Effector memory CD4-positive, alpha-beta T cell (primary cell): ENCODE data around the gene SLC2A5.

Source experiments
- DNase-seq, 3 donors: peaks; one replicate each; pipeline ENCODE4 v3.0.0-alpha.2; 2020
- H3K27ac ChIP-seq: 2 replicates; pipeline ENCODE4 v1.7.0; 2013; ENCODE audit warnings: mild to moderate bottlenecking, low read length, moderate library complexity; ENCODE audit not compliant: insufficient read depth, poor library complexity, severe bottlenecking
- H3K27me3 ChIP-seq: replicated peaks from 2 replicates; pipeline ENCODE4 v1.7.0; 2013; ENCODE audit warnings: mild to moderate bottlenecking, low read length; ENCODE audit not compliant: insufficient read depth, control insufficient read depth, poor library complexity, severe bottlenecking
- H3K36me3 ChIP-seq: 2 replicates; pipeline ENCODE4 v1.7.0; 2013; ENCODE audit warnings: mild to moderate bottlenecking, low read length, moderate library complexity; ENCODE audit not compliant: control insufficient read depth, insufficient read depth
- H3K4me1 ChIP-seq: 2 replicates; pipeline ENCODE4 v1.7.0; 2013; ENCODE audit warnings: low read length, mild to moderate bottlenecking; ENCODE audit not compliant: control insufficient read depth, insufficient read depth, poor library complexity, severe bottlenecking
- H3K4me3 ChIP-seq: 2 replicates; pipeline ENCODE4 v1.7.0; 2013; ENCODE audit warnings: low read length, low read depth, mild to moderate bottlenecking; ENCODE audit not compliant: insufficient read depth, poor library complexity, severe bottlenecking
- H3K9me3 ChIP-seq: 2 replicates; pipeline ENCODE4 v1.7.0; 2013; ENCODE audit warnings: mild to moderate bottlenecking, low read length, moderate library complexity; ENCODE audit not compliant: control insufficient read depth

Gene SLC2A5

DNA sequence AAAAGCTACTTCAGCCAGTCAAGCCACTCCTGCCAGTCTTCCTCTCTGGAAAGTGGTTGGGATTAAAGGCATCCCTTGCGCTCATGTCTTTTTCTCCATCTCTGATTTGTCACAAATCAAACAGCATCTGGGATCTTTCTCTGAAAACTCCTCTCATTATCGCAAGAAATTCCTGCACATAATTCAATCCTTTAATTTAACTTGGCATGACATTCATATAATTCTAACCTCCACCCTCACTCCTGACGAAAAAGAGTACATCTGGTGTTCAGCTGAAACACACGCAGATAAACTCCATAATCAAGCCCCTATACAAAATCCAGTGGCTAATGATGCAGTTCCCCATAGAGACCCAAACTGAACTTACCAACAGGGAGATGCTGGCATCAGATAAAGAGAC is 19.4 kb upstream of the SLC2A5 start:
- Histone ChIP-seq H3K4me3 (no peak overlapping the region), H3K27ac (no peak overlapping the region), H3K4me1 (no peaks in the 10 kb centered on the region), H3K36me3 (no peaks in the 10 kb centered on the region), H3K27me3 (peaks cover 7% of the 10 kb centered on the region), H3K9me3 (no peaks in the 10 kb centered on the region)
- DNase-seq = no peak

DNA sequence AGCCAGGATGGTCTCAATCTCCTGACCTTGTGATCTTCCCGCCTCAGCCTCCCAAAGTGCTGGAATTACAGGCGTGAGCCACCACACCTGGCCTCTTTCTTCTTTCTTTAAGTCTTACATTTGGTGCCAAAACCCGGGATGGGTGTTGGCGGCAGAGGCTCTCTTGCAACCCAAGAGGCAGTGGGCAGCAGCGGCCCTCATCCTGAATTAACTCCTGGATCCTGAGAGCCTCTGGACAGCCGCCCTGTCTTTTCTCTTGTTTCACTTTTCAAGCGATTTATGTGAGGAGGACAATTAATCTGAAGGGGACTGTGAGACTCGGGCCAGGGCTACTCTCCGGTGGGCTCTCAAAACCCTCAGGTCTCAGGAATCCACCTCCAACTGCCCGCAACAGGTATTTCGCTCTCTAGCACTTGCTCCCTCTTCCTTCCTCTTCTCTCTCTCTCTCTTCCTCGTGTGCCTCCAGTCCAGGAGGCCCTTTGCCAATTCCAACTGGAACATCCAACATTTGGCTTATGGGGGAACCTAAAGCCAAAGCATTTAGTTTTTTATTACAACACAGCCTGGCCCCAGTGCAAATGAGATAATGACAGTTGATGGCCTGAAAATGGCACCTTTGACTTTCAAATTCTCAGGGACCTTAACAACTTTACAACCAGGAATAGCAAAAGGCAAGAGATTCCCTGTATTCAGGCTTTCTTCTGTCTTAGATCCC is 18.1 kb upstream of the SLC2A5 start:
- H3K4me3 ChIP-seq = no peak overlapping the region
- no peaks in the 10 kb centered on the region for H3K36me3 ChIP-seq
- H3K27ac ChIP-seq = no peak overlapping the region
- no peaks in the 10 kb centered on the region for H3K9me3 ChIP-seq
- H3K4me1 ChIP-seq = no peaks in the 10 kb centered on the region
- H3K27me3 ChIP-seq = peaks cover 7% of the 10 kb centered on the region
- DNase-seq = no peak

DNA sequence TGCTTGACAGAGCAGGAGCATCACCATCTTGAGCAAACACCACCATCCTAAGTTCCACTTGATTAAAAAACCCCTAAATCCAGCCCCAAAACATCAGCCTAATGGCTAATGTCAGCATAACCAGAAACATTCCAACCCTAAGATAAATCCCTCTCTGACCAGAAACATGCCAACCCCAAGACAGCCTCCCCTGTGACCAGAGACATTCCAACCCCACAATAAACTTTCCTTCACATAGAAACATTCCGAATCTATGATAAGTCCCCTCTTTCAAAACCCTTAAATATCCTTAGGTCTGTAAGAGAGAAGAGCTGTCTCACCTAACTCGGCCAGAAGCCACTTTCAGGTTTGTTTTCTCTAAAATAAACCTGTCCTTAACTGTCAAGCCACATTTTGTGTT is 17.4 kb upstream of the SLC2A5 start:
- no peak overlapping the region for H3K27ac ChIP-seq
- H3K9me3 ChIP-seq = no peaks in the 10 kb centered on the region
- no peak overlapping the region for H3K4me3 ChIP-seq
- H3K4me1 ChIP-seq = no peaks in the 10 kb centered on the region
- no peak for DNase-seq
- peaks cover 7% of the 10 kb centered on the region for H3K27me3 ChIP-seq
- no peaks in the 10 kb centered on the region for H3K36me3 ChIP-seq

DNA sequence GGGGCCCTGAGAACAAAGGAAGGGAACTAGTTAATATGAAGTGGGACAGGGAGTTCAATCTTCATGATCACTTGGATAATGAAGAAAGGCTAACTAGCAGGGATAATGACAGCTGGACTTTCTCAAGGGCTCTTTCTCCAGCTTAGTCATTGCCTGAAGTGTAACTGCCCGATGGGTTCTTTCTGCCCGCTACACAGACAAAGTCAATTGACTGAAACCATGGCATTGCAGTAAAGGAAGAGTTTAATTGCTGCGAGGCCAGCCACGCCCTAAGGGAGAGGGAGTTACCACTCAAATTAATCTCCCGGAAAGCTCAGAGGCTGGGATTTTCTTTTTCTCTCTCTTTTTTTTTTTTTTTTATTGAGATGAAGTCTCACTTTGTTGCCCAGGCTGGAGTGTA is 16.6 kb upstream of the SLC2A5 start:
- DNase-seq = no peak
- no peak overlapping the region for H3K4me3 ChIP-seq
- peaks cover 7% of the 10 kb centered on the region for H3K27me3 ChIP-seq
- H3K4me1 ChIP-seq = no peaks in the 10 kb centered on the region
- no peaks in the 10 kb centered on the region for H3K36me3 ChIP-seq
- no peaks in the 10 kb centered on the region for H3K9me3 ChIP-seq
- H3K27ac ChIP-seq = no peak overlapping the region

GRCh38 chr1:9085306-9085940 is 16.0 kb upstream of the SLC2A5 start:
- no peak overlapping the region for H3K27ac ChIP-seq
- H3K4me1 ChIP-seq = no peaks in the 10 kb centered on the region
- H3K9me3 ChIP-seq = no peaks in the 10 kb centered on the region
- peaks cover 7% of the 10 kb centered on the region for H3K27me3 ChIP-seq
- no peak for DNase-seq
- no peaks in the 10 kb centered on the region for H3K36me3 ChIP-seq
- H3K4me3 ChIP-seq = no peak overlapping the region

DNA sequence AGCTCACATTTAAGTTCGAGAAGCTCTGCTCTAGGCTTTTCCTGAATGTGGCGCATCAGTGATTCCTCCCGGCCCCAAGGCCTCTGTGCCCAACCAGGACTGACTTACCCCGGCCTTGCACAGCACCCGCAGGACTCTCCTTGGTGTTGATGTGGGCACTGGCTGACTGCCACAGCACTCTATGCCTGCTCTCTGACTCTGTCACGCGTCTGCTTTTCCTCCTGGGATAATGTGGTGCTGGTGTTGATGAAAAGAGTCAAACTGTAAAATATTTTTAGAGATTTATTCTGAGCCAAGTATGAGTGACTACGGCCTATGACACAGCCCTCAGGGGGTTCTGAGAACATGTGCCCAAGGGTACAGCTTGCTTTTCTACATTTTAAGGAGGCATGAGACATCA is 15.5 kb upstream of the SLC2A5 start:
- no peak overlapping the region for H3K4me3 ChIP-seq
- H3K27ac ChIP-seq = no peak overlapping the region
- no peak for DNase-seq
- H3K27me3 ChIP-seq = peaks cover 7% of the 10 kb centered on the region
- no peaks in the 10 kb centered on the region for H3K9me3 ChIP-seq
- no peaks in the 10 kb centered on the region for H3K36me3 ChIP-seq
- no peaks in the 10 kb centered on the region for H3K4me1 ChIP-seq

- H3K9me3 ChIP-seq = no peaks in the 10 kb centered on the region
- no peaks in the 10 kb centered on the region for H3K36me3 ChIP-seq
- H3K4me3 ChIP-seq = no peak overlapping the region
- no peak overlapping the region for H3K27ac ChIP-seq
- no peak for DNase-seq
- H3K4me1 ChIP-seq = peaks cover 7% of the 10 kb centered on the region
- peaks cover 2% of the 10 kb centered on the region for H3K27me3 ChIP-seq
These were observed 12.0 kb upstream of the SLC2A5 start for GRCh38 chr1:9081473-9081872.

GRCh38 chr1:9080705-9081291 is 11.4 kb upstream of the SLC2A5 start:
- no peaks in the 10 kb centered on the region for H3K36me3 ChIP-seq
- H3K4me3 ChIP-seq = no peak overlapping the region
- peaks cover 2% of the 10 kb centered on the region for H3K27me3 ChIP-seq
- H3K27ac ChIP-seq = no peak overlapping the region
- peaks cover 7% of the 10 kb centered on the region for H3K4me1 ChIP-seq
- H3K9me3 ChIP-seq = no peaks in the 10 kb centered on the region
- DNase-seq = no peak

- no peak overlapping the region for H3K4me3 ChIP-seq
- H3K4me1 ChIP-seq = peaks cover 7% of the 10 kb centered on the region
- H3K36me3 ChIP-seq = no peaks in the 10 kb centered on the region
- no peak overlapping the region for H3K27ac ChIP-seq
- peaks cover 2% of the 10 kb centered on the region for H3K27me3 ChIP-seq
- no peaks in the 10 kb centered on the region for H3K9me3 ChIP-seq
- DNase-seq = no peak
These were observed 10.7 kb upstream of the SLC2A5 start for GRCh38 chr1:9079988-9080704.
